Left lung (tissue), 10 donors: ENCODE measurements around the gene HIVEP2. TPM values are rescaled to one million over a fixed set of nuclear protein-coding genes. Genes with fewer than 3 reads are reported as not detected.

Source experiments
- ATAC-seq: fragments of 200-7000 bp; cut with Tn5 transposase; one replicate; pipeline ENCODE4 v1.9.1; 2020; ENCODE audit warnings: moderate library complexity
- DNase-seq, 4 donors: peaks; one replicate each; pipeline ENCODE4 v3.0.0-alpha.2; 2013 to 2020
- H3K27ac ChIP-seq, 2 donors: fragments of 200-600 bp; sonication (generic) in 1 of 2; one replicate each; pipeline versions ENCODE4 v1.5.0 to v1.8.0; 2020 to 2021
- H3K27me3 ChIP-seq, 2 donors: fragments of 200-600 bp; sonication (generic) in 1 of 2; one replicate each; pipeline versions ENCODE4 v1.5.0 to v1.8.0; 2020 to 2021
- H3K36me3 ChIP-seq, 2 donors: fragments of 200-600 bp; sonication (generic) in 1 of 2; one replicate each; pipeline versions ENCODE4 v1.5.0 to v1.8.0; 2020 to 2021
- H3K4me1 ChIP-seq, 2 donors: fragments of 200-600 bp; one replicate each; pipeline ENCODE4 v1.8.0; 2021
- H3K4me3 ChIP-seq, 2 donors: fragments of 200-600 bp; sonication (generic) in 1 of 2; one replicate each; pipeline versions ENCODE4 v1.5.0 to v1.8.0; 2020 to 2021; ENCODE audit warnings: mild to moderate bottlenecking in 1 of 2
- H3K9me3 ChIP-seq, 2 donors: fragments of 200-600 bp; sonication (generic) in 1 of 2; one replicate each; pipeline versions ENCODE4 v1.5.0 to v1.8.0; 2020 to 2021
- intact Hi-C, 2 donors: fragments of 100-400 bp; cut with DNase I; formaldehyde crosslinking; loops; one replicate each; pipeline versions ENCODE4 v1.11.2 to v1.14.2; 2022
- polyA plus RNA-seq, 6 donors: library from polyadenylated mRNA; unstranded; fragments of 120-200 nt; gene quantifications; one replicate each; pipeline ENCODE4 v1.2.1, GENCODE V29; 2013; ENCODE audit not compliant: insufficient read length in 6 of 6
- total RNA-seq, 2 donors: library from RNA; stranded (reverse); fragmentation: NEBNext Ultra II Directional; extraction: Animal tissue kit (Norgen Biotek cat#: 25700); gene quantifications; one replicate each; pipeline ENCODE4 v1.2.1, GENCODE V29; 2021
- TF ChIP-seq, protein P1 (sequence below), 2 donors: fragments of 200-600 bp; sonication (generic) in 1 of 2; IDR thresholded peaks; one replicate each; pipeline versions ENCODE4 v1.5.0 to v1.8.0; 2021; ENCODE audit warnings: antibody characterized with exemption in 2 of 2
- donor health status: DM: no; HTN: yes; CAD: no.
- donor health status: DM: no; HTN: no; CAD: no.

Gene HIVEP2
- total and polyA plus RNA-seq, 8 donors: 11.5 to 16.6 (median 13.1) TPM

DNA sequence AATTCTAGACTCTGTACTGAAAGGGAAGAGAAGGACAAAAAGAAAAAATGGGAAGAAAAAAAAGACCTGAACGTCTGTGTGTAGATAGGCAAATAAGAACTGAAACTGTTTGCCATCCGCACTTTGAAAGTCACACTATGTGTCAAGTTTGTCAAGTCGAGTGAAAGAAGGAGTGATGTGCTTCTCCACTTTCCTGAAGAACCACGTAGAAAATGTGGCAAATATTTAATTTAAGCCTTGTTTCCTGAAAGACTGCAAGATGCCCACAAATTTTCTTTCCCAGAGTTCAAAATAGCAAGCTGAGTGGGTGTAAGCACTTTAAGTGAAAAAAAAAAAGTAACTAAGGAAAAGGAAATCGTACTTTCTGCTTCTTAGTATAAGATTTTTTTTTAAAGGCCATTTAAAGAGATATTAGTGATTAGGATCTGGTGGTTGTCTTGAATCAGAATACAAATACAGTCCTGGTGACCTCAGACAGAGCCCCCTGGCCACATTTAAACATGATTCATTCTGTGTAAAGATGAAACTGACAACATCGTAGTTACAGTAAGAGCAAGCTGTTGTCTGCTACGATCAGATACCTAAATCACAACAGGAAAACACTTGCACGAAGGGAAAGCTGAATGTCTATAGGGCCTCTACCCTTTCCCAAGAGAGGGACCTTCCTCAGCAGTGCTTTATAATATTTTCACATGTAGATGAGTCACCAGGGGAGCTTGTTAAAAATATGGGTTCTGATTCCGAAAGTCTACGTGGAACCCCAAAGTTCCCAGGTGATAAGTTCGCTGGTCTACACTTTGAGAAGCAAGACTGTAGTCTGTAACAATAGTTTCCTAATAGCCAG lies 102.3 kb downstream of the HIVEP2 start:
- TF ChIP-seq, protein P1, sequence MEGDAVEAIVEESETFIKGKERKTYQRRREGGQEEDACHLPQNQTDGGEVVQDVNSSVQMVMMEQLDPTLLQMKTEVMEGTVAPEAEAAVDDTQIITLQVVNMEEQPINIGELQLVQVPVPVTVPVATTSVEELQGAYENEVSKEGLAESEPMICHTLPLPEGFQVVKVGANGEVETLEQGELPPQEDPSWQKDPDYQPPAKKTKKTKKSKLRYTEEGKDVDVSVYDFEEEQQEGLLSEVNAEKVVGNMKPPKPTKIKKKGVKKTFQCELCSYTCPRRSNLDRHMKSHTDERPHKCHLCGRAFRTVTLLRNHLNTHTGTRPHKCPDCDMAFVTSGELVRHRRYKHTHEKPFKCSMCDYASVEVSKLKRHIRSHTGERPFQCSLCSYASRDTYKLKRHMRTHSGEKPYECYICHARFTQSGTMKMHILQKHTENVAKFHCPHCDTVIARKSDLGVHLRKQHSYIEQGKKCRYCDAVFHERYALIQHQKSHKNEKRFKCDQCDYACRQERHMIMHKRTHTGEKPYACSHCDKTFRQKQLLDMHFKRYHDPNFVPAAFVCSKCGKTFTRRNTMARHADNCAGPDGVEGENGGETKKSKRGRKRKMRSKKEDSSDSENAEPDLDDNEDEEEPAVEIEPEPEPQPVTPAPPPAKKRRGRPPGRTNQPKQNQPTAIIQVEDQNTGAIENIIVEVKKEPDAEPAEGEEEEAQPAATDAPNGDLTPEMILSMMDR (IDR thresholded peaks at IDR 0.05): no peak

DNA sequence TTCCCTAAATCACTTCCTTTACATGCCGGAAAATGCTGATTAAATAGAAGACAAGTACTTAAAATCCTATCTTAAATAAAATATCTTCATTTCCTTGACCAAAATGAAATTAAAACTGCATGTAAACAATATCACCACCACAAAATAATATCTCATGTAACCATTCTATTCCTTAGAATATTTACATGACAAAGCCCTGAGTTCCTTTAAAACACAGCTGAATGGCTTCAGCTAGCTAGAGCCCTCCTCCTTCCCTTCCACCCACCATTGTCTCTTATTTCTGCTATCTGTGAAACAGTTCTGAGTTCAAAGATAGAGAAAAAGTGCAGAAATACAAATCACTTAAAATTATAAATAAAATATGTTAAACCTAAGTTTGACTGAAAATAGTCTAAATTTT lies 103.1 kb downstream of the HIVEP2 start:
- no peaks in the 10 kb centered on the region for H3K9me3 ChIP-seq
- no peak for DNase-seq
- H3K27me3 ChIP-seq: no peaks in the 10 kb centered on the region
- no peaks in the 10 kb centered on the region for H3K36me3 ChIP-seq
- intact Hi-C loops: no loop called here
- H3K27ac ChIP-seq: peak overlapping the region in 1 of 2 donors; percentile 45
- peaks cover 29 to 75% of the 10 kb centered on the region in 2 donors for H3K4me1 ChIP-seq
- TF ChIP-seq, protein P1 (IDR thresholded peaks at IDR 0.05): no peak
- H3K4me3 ChIP-seq: no peak overlapping the region
- no peak for ATAC-seq

More for the DNA sequence above, 102.3 kb downstream of the HIVEP2 start:
- peaks cover 32 to 77% of the 10 kb centered on the region in 2 donors for H3K4me1 ChIP-seq
- H3K9me3 ChIP-seq: no peaks in the 10 kb centered on the region
- no peaks in the 10 kb centered on the region for H3K36me3 ChIP-seq
- intact Hi-C loops: no loop called here
- peak overlapping the region in 1 of 2 donors; percentile 2 for H3K4me3 ChIP-seq
- DNase-seq: no peak
- no peak for ATAC-seq
- peak overlapping the region; percentile 34 to 45 for H3K27ac ChIP-seq
- H3K27me3 ChIP-seq: no peaks in the 10 kb centered on the region

DNA sequence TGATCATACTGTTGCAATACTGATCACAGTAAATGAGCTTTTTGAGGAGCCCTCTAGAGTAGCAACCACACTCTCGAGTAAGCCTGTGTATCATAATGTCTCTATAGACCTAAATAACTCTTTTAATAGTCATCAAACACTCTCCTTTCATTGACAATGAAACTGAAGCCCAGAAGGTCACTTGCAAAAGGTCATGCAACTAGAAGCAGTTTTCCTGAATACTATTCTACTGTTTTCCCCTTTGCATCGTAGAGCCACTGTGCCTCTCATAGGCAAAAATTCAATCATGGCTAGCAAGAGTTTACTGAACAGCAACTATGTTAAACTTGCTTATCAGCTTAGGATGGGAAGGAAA lies 105.3 kb downstream of the HIVEP2 start:
- Histone ChIP-seq H3K27ac (peak overlapping the region in 1 of 2 donors; percentile 35), H3K36me3 (no peaks in the 10 kb centered on the region), H3K9me3 (no peaks in the 10 kb centered on the region), H3K4me3 (no peak overlapping the region), H3K4me1 (peaks cover 6 to 52% of the 10 kb centered on the region in 2 donors), H3K27me3 (no peaks in the 10 kb centered on the region)
- TF ChIP-seq, protein P1 (IDR thresholded peaks at IDR 0.05): no peak
- intact Hi-C loops: no loop called here
- DNase-seq: no peak
- ATAC-seq: no peak

DNA sequence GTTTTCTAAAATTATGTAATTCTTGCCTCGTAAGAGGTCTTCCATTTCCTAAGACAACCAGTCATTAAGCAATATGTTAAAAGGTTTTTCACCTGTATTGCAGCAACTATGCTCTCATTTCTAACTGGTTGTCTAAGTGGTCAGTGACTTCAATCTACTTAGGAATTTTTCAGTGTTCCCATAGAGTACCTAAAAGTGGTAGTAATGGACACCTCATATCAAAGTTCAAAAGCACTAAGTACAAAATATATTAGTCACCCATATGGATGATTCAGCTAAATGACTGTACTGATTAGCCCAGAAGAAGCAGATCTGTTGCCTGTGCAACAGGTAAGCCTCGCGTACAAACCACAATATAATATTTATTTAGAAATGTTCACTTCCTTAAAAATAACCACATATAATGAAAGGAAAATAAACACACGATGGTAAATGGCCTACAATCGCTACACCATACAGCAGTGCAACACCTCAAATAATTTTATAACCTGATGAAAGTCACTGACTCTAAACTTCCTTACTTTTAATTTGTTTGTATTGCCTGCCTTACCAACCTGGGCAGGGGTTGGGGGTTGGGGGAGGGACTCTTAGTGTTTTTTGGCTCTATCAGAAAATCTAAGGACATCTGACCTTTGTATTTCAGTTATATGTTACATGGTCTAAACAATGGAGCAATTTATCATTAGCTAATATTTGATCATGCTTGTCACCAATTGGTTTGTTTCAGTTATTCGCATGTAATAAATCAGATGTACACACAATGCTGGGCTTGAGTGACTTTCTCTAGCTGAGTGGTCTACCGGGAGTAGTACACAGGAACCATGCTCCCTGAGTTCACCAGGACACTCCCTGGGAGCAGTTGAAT lies 105.9 kb downstream of the HIVEP2 start:
- intact Hi-C loops: no loop called here
- Histone ChIP-seq H3K4me3 (no peak overlapping the region), H3K4me1 (peaks cover 6 to 46% of the 10 kb centered on the region in 2 donors), H3K9me3 (no peaks in the 10 kb centered on the region), H3K36me3 (no peaks in the 10 kb centered on the region), H3K27ac (peak overlapping the region in 1 of 2 donors; percentile 35), H3K27me3 (no peaks in the 10 kb centered on the region)
- TF ChIP-seq, protein P1 (IDR thresholded peaks at IDR 0.05): no peak
- ATAC-seq (peak; percentile 88), DNase-seq (no peak)
